ENCODE results near the gene ZNF227.

DNA sequence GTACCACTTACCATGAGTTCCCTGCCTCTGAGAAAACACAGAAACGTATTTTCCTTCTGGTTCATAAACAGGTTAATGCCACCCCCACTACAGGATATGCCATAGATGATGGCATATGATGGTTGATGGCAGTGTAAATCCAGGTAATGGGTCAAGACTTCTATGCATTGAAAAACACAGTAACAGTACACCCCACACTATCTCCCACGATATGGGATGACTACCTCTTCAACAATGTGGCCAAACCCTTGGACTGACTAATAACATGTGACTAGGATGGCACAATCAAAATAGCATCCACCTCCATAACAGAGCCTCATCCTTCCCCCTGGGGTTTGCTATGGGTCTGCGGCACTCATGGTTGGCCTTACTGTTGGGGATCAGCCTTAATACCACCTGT is 70.5 kb downstream of the ZNF227 start:
- TF ChIP-seq, protein P1, sequence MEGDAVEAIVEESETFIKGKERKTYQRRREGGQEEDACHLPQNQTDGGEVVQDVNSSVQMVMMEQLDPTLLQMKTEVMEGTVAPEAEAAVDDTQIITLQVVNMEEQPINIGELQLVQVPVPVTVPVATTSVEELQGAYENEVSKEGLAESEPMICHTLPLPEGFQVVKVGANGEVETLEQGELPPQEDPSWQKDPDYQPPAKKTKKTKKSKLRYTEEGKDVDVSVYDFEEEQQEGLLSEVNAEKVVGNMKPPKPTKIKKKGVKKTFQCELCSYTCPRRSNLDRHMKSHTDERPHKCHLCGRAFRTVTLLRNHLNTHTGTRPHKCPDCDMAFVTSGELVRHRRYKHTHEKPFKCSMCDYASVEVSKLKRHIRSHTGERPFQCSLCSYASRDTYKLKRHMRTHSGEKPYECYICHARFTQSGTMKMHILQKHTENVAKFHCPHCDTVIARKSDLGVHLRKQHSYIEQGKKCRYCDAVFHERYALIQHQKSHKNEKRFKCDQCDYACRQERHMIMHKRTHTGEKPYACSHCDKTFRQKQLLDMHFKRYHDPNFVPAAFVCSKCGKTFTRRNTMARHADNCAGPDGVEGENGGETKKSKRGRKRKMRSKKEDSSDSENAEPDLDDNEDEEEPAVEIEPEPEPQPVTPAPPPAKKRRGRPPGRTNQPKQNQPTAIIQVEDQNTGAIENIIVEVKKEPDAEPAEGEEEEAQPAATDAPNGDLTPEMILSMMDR (conservative IDR thresholded peaks at IDR 0.05; ENCODE audit: low read depth, low read length) = no peak
- TF ChIP-seq EZH2 (IDR thresholded peaks at IDR 0.05; ENCODE audit: borderline replicate concordance, low read depth, low read length, poor library complexity, severe bottlenecking) = no peak
